ENCODE results near the gene DAPK2. TPM values are rescaled to one million over a fixed set of nuclear protein-coding genes. Genes with fewer than 3 reads are reported as not detected.
A peak's percentile ranks its signal among the peaks of the same experiment; 100 is the strongest.

DAPK2 gene
- total and polyA plus RNA-seq, 2 of the 13 experiments (the other 11 are each of a cell fraction or from before 2014, with no cell fraction given), result 0.33 to 0.63 TPM

- TF ChIP-seq BATF2 (CRISPR knock-in tag; IDR thresholded peaks at IDR 0.05) (no peak), RXRB (CRISPR knock-in tag; IDR thresholded peaks at IDR 0.05; ENCODE audit: borderline replicate concordance) (peak; percentile 66; the same call in 1 of the 2 replicates), MNT (IDR thresholded peaks at IDR 0.05) (no peak), ATF4 (CRISPR knock-in tag; IDR thresholded peaks at IDR 0.05) (no peak), PHF21A (CRISPR knock-in tag; IDR thresholded peaks at IDR 0.05) (no peak), ZNF333 (CRISPR knock-in tag; IDR thresholded peaks at IDR 0.05; ENCODE audit: borderline replicate concordance) (no peak), ZSCAN31 (CRISPR knock-in tag; IDR thresholded peaks at IDR 0.05; ENCODE audit: low read depth) (no peak), ARID4A (CRISPR knock-in tag; IDR thresholded peaks at IDR 0.05; ENCODE audit: borderline replicate concordance) (no peak), PRPF4 (IDR thresholded peaks at IDR 0.05; ENCODE audit: low read depth, low read length, poor library complexity, severe bottlenecking) (no peak), ZNF431 (CRISPR knock-in tag; IDR thresholded peaks at IDR 0.05; ENCODE audit: borderline replicate concordance, low read depth) (no peak), SRSF1 (optimal IDR thresholded peaks at IDR 0.05; ENCODE audit: low read depth, low read length) (no peak), ZNF414 (CRISPR knock-in tag; IDR thresholded peaks at IDR 0.05) (no peak), KLF12 (CRISPR knock-in tag; IDR thresholded peaks at IDR 0.05; ENCODE audit: borderline replicate concordance) (no peak), PREB (CRISPR knock-in tag; IDR thresholded peaks at IDR 0.05) (no peak), CHD4 (IDR thresholded peaks at IDR 0.05; ENCODE audit: borderline replicate concordance, low read length) (no peak), ZNF264 (CRISPR knock-in tag; IDR thresholded peaks at IDR 0.05) (no peak), ZNF281 (CRISPR knock-in tag; IDR thresholded peaks at IDR 0.05; ENCODE audit: borderline replicate concordance) (no peak), IKZF1 (IDR thresholded peaks at IDR 0.05) (no peak)
These were observed 26.5 kb downstream of the DAPK2 start (continued) for GRCh38 chr15:64019764-64020163.

Measured in HepG2 (cell line).